GM18505 (cell line): ENCODE data around the gene PSPC1.
"Not testable (repeated sequence)": the region's sequence is repeated elsewhere in the genome, so short reads cannot be mapped to it uniquely, and the experiment has no call there.

ENCODE experiments used
- ATAC-seq: cut with Tn5 transposase; IDR thresholded peaks from one replicate; pipeline ENCODE4 v1.9.1; 2021; ENCODE audit not compliant: unreplicated experiment
- POLR2A ChIP-seq: IDR thresholded peaks from 4 replicates; pipeline ENCODE4 v1.6.1; 2011; ENCODE audit warnings: borderline replicate concordance; ENCODE audit not compliant: insufficient read depth, insufficient read length; ENCODE audit errors: extremely low read depth

Gene PSPC1

GRCh38 chr13:19726611-19727010 lies 56.1 kb downstream of the PSPC1 start:
- no peak for ATAC-seq
- TF ChIP-seq POLR2A: no peak

- no peak for ATAC-seq
- no peak for TF ChIP-seq POLR2A
Observed at GRCh38 chr13:19725320-19725719, 57.4 kb downstream of the PSPC1 start.

GRCh38 chr13:19720039-19720438 lies 62.7 kb downstream of the PSPC1 start:
- no peak for TF ChIP-seq POLR2A
- no peak for ATAC-seq

- ATAC-seq: no peak
- TF ChIP-seq POLR2A: no peak
Observed at GRCh38 chr13:19713186-19713965, 69.4 kb downstream of the PSPC1 start.

- not testable (repeated sequence) for ATAC-seq
Observed at GRCh38 chr13:19709782-19710181, 73.0 kb downstream of the PSPC1 start.

GRCh38 chr13:19709039-19709438 lies 73.7 kb downstream of the PSPC1 start:
- not testable (repeated sequence) for ATAC-seq

GRCh38 chr13:19704256-19704655 lies 78.5 kb downstream of the PSPC1 start:
- ATAC-seq: not testable (repeated sequence)

GRCh38 chr13:19701619-19702018 lies 81.1 kb downstream of the PSPC1 start:
- not testable (repeated sequence) for ATAC-seq

GRCh38 chr13:19700963-19701362 lies 81.8 kb downstream of the PSPC1 start:
- not testable (repeated sequence) for ATAC-seq

GRCh38 chr13:19695829-19696228 lies 86.9 kb downstream of the PSPC1 start:
- no peak for TF ChIP-seq POLR2A
- ATAC-seq: no peak

- ATAC-seq: no peak
- no peak for TF ChIP-seq POLR2A
Observed at GRCh38 chr13:19695428-19695827, 87.3 kb downstream of the PSPC1 start.

- not testable (repeated sequence) for ATAC-seq
Observed at GRCh38 chr13:19691447-19691846, 91.3 kb downstream of the PSPC1 start.

GRCh38 chr13:19685437-19685836 lies 97.3 kb downstream of the PSPC1 start:
- ATAC-seq: no peak
- no peak for TF ChIP-seq POLR2A

GRCh38 chr13:19685034-19685433 lies 97.7 kb downstream of the PSPC1 start:
- TF ChIP-seq POLR2A: no peak
- ATAC-seq: no peak

GRCh38 chr13:19681517-19681916 lies 101.2 kb downstream of the PSPC1 start:
- no peak for TF ChIP-seq POLR2A
- ATAC-seq: no peak
